Natural killer cell treated with Interleukin-12 subunit alpha and Interleukin-12 subunit beta and Interleukin-15 and Interleukin-18, amount 100 ng/mL, for 72 hours (primary cell): ENCODE measurements around the gene CLIC5. TPM values are rescaled to one million over a fixed set of nuclear protein-coding genes. Genes with fewer than 3 reads are reported as not detected.

Source experiments
- ATAC-seq, 2 donors: fragments of 150-1000 bp; cut with Tn5 transposase in 1 of 2; sonication (Bioruptor Pico), chemical (Tn5 transposase) in 1 of 2; 2 replicates each; pipeline ENCODE4 v1.10.0; 2021
- DNase-seq: peaks from one replicate; pipeline ENCODE4 v3.0.0; 2022; ENCODE audit warnings: low spot score
- H3K27ac Mint-ChIP-seq, 2 donors: 1 replicate in 1 of 2; 2 replicates in 1 of 2; pipeline ENCODE4 v1.8.0; 2022; ENCODE audit warnings: mixed read lengths in 2 of 2, mild to moderate bottlenecking in 1 of 2, moderate library complexity in 1 of 2
- H3K27me3 Mint-ChIP-seq, 2 donors: 1 replicate in 1 of 2; 2 replicates in 1 of 2; pipeline ENCODE4 v1.8.0; 2022; ENCODE audit warnings: mixed read lengths in 2 of 2
- H3K36me3 Mint-ChIP-seq: one replicate; pipeline ENCODE4 v1.8.0; 2022; ENCODE audit warnings: mixed read lengths
- H3K4me1 Mint-ChIP-seq, 2 donors: 1 replicate in 1 of 2; 2 replicates in 1 of 2; pipeline ENCODE4 v1.8.0; 2022; ENCODE audit warnings: low read depth in 2 of 2, mixed read lengths in 2 of 2, mild to moderate bottlenecking in 1 of 2
- H3K4me3 Mint-ChIP-seq: one replicate; pipeline ENCODE4 v1.8.0; 2022; ENCODE audit warnings: mixed read lengths
- H3K9me3 Mint-ChIP-seq: 2 replicates; pipeline ENCODE4 v1.8.0; 2022; ENCODE audit warnings: mixed read lengths
- total RNA-seq, 2 donors: library from RNA; stranded (reverse); gene quantifications; one replicate each; pipeline ENCODE4 v1.2.3, GENCODE V29; 2022

Gene CLIC5
- total RNA-seq, 2 donors from 2014 or later, result 0.38 to 3.8 TPM

DNA sequence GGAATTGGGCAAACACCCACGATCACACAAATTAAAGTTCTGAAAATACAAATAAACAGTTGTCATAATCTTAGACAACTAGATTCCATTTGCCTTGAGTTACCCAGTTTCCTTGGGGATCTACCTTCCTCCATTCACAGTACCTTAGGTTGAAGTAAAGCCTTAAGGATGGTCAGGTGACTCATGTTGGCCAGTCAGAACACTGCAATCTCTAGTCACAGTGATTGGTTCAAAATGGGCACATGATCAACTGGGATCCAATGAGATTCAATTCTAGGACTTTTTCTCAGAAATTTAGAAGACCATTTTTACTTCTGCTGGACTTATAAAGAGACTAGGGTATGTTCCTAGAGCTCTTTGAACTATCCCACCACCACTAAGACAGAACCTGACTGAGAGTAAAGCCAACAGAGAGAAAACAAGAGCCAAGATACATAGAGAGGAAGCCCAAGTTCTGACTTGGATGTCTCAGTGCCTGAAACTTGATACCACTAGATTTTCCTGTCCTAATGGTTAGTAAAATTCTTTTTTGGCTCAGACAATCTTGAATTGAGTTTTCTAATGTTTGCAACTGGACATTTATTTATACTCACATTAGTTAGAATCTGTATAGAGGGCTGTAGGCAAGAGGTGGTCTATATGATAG lies 8.6 kb upstream of the CLIC5 start:
- ATAC-seq, result no peak
- Mint-ChIP-seq H3K9me3 (no peaks in the 10 kb centered on the region), H3K36me3 (no peaks in the 10 kb centered on the region), H3K4me3 (no peak overlapping the region), H3K4me1 (no peaks in the 10 kb centered on the region), H3K27ac (no peak overlapping the region), H3K27me3 (peaks cover 23 to 41% of the 10 kb centered on the region in 2 donors)
- no peak for DNase-seq

DNA sequence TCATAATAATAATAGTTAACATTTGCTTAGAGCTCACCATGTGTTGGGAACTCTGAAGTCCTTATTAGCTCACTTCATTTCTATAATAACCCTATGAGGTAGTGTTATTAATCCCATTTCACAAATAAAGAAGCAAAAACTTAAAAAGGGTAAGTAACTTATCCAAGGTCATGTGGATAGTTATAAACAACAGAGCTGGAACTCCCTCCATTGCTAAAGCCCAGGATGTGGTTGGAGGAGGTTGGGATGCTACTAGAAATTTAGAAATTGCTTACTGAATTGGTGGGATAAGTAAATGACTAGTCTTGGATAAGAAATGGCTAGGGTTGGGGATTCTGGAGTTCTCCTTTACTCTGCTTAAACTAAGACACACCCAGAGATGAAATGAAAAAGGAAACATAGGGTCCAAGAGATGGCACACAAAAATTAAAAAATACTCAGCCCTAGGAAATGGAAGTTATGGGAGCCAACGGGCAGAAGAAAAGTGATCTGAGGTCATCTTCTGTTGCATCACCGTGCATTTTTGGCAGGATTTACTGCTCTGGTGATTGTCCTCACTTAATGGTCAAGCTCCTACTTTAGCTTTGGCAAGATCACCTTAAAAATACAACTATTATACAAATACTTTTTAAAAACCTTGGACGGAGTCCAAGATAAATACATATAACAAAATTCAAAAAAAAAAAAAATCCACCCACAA lies 7.7 kb upstream of the CLIC5 start:
- Mint-ChIP-seq H3K4me1 (no peaks in the 10 kb centered on the region), H3K9me3 (no peaks in the 10 kb centered on the region), H3K36me3 (no peaks in the 10 kb centered on the region), H3K4me3 (no peak overlapping the region), H3K27me3 (peaks cover 17 to 39% of the 10 kb centered on the region in 2 donors), H3K27ac (no peak overlapping the region)
- DNase-seq (no peak), ATAC-seq (no peak)

DNA sequence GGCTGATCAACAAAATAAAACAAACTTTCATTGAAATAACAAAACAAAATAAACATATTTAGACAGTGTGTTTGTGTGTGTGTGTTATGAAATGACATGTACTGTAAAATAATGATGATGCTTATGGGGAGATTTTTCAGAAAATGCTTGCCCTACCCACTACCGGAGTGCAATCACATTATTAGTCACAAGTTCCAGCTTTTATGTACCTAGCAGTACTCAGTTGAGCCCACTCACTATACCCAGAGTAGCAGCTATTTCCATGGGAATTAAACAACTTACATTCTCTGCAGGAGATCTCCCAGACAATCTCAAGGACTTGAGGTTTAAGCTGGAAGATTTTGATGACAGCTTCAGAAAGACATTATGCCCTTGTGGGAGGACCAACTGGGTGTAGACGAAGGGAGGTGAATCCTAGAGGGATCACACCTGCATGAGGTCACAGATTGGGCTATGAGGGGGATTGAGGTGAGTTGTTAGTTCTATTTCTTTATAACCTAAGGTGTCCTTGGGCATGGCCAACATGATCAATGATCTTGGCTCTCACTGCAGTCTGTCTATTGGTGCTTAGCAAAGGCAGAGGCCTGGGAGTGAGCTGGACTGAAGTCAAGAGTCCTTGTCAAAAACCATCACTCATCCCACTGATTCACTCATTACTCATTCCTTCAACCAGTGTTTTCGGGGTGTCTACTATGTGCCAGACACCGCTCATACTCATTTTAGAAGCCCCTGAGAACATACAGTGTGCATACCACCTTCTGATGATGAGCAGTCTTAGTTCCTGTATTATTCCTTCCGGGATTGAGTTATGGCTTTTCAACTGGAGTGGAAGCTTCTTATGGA lies 6.7 kb upstream of the CLIC5 start:
- Mint-ChIP-seq H3K27me3 (peaks cover 20 to 43% of the 10 kb centered on the region in 2 donors), H3K9me3 (no peaks in the 10 kb centered on the region), H3K36me3 (no peaks in the 10 kb centered on the region), H3K4me1 (no peaks in the 10 kb centered on the region), H3K4me3 (no peak overlapping the region), H3K27ac (no peak overlapping the region)
- DNase-seq, result no peak
- ATAC-seq, result peak in 1 of 2 donors; percentile 76

DNA sequence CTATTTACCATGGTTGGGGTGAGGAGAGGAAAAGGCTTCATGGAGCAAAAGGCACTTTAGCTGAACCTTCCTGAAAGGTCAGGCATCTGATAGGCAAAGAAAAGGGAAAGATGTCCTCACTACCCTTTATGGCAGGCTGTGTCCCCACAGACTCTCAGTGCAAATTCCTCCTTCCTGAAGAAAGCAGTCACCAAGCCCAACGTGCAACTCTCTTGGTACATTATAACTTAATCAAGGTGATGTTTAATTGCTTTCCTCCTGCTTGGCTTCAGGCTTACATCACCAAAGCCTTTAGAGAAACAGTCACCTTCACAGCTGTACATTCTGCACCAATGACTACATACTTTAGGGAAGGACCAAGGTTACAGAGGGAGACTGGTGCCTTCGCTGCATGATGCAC lies 2.1 kb upstream of the CLIC5 start:
- Mint-ChIP-seq H3K4me3 (no peak overlapping the region), H3K27ac (no peak overlapping the region), H3K36me3 (peaks cover 6% of the 10 kb centered on the region), H3K9me3 (peaks cover 5% of the 10 kb centered on the region), H3K4me1 (peaks cover 16 to 20% of the 10 kb centered on the region in 2 donors), H3K27me3 (peaks cover 24 to 39% of the 10 kb centered on the region in 2 donors)
- ATAC-seq (no peak), DNase-seq (no peak)

DNA sequence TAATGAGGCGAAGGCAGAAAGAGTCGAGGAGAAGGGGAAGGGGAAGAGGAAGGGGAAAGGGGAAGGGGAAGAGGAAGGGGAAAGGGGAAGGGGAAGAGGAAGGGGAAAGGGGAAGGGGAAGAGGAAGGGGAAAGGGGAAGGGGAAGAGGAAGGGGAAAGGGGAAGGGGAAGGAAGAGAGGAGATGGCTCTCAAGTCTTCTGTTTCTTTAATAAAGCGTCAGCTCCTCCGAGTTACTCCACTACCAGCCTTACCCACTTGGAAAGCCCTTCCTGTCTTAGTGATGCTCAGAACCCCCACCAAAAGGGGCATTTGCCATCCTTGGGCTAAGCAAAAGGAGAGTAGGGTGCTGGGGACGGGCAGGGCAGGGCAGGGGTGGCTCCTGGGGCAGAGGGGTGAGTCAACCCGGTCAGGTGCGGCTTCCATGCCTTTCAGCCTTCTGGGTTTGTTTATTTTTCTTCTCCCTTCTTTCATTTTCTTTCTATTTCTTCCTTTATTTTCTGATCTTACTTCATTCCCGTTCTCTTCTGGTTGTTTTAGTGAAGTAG lies 476 bp upstream of the CLIC5 start:
- ATAC-seq (no peak), DNase-seq (no peak)
- Mint-ChIP-seq H3K27me3 (peaks cover 17 to 25% of the 10 kb centered on the region in 2 donors), H3K4me1 (peaks cover 25 to 35% of the 10 kb centered on the region in 2 donors), H3K27ac (peak overlapping the region in 1 of 2 donors; percentile 50), H3K4me3 (peak overlapping the region; percentile 63), H3K9me3 (peaks cover 5% of the 10 kb centered on the region), H3K36me3 (peaks cover 6% of the 10 kb centered on the region)

DNA sequence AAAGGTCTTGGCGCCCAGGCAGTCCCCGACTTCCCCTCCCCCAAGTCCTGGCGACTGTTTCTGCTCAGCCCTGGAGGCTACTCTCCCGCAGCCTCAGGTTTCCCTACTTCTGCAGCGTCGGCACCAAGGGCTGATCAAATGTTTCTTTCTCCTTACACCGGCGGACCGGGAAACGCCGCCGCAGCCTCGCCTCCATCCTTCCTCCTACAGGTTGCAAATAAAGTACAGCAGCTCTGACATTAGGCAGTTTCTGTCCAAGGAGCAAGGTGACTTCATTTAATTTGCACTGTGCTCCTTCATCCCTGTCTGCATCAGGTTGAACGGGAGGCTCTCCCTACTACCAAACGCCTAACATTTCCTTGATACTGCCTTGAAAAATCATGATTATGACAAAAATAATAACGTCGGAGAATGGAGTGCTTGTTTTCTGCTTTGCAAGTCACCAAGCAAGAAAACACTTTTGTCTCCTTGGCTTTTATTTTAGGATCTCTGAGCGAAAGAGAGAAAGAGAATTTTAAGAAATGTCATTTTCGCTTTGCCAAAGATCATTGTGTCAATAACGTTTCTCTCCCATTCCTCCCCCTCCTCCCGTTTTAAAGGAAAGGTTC lies 1.0 kb downstream of the CLIC5 start:
- H3K27me3 Mint-ChIP-seq, result peaks cover 15 to 25% of the 10 kb centered on the region in 2 donors
- ATAC-seq, result no peak
- H3K36me3 Mint-ChIP-seq, result peaks cover 6% of the 10 kb centered on the region
- DNase-seq, result no peak
- peaks cover 38 to 50% of the 10 kb centered on the region in 2 donors for H3K4me1 Mint-ChIP-seq
- peak overlapping the region; percentile 63 for H3K4me3 Mint-ChIP-seq
- H3K9me3 Mint-ChIP-seq, result peaks cover 5% of the 10 kb centered on the region
- H3K27ac Mint-ChIP-seq, result peak overlapping the region in 1 of 2 donors; percentile 41

DNA sequence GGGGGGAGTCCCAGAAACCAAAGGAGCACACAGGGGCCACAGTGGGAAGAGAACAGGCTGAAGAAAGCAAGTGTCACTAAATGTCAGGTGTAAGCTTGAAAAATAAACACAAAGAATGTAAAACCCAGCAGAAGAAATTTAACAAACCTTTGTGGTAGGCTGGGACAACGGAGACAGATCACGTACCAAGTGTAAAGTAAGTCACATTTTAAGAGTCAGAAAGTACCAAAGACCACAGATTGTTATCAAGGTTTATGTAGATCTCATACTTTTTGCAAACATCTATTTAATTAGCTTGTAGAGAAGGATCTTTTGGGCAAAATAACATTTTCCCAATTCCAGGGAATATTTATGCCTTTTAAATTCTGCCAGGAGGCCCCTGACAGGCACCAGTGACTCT lies 1.6 kb downstream of the CLIC5 start:
- Mint-ChIP-seq H3K27me3 (peaks cover 15 to 24% of the 10 kb centered on the region in 2 donors), H3K4me3 (peak overlapping the region; percentile 63), H3K36me3 (peaks cover 6% of the 10 kb centered on the region), H3K27ac (no peak overlapping the region), H3K4me1 (peaks cover 42 to 54% of the 10 kb centered on the region in 2 donors), H3K9me3 (peaks cover 5% of the 10 kb centered on the region)
- ATAC-seq, result no peak
- DNase-seq, result no peak

DNA sequence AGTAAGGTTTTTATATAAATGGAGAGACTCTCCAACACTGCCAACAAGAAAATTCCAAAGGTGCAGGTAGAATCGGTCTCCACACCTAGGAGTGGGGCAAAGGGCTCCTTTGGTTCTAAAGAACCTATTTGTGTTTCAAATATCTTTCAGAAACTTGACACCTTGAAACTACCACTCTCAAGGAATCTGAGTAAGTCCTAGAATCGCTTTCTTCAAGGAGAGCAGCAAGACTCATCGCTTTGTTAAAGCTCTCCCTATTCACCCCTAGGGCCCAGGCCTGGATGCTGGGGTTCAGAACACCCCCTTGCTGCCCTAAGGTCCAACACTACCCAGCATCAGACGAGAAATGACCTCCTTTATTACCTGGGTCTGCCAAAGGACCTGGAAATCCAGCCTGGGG lies 2.0 kb downstream of the CLIC5 start:
- DNase-seq, result no peak
- Mint-ChIP-seq H3K4me1 (peaks cover 42 to 54% of the 10 kb centered on the region in 2 donors), H3K36me3 (peaks cover 6% of the 10 kb centered on the region), H3K27ac (no peak overlapping the region), H3K4me3 (peak overlapping the region; percentile 63), H3K27me3 (peaks cover 15 to 20% of the 10 kb centered on the region in 2 donors), H3K9me3 (peaks cover 5% of the 10 kb centered on the region)
- no peak for ATAC-seq

DNA sequence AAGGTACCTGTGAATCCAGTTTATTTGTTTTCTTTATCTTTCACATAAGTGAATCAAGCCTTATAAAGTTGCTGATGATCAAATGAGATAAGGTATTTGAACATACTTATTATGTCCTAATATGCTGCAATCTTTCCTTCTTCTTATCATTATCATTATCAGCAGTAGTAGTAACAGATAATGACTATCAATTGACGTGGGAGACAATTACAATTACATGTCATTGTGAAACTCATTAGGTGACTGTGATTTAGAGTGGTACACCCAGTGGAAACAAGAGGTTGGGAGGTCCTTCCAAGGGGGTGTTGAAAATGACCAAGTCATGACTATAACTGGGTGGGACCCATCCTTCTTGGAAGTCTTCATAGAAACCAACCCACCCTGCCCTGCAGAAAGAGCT lies 2.8 kb downstream of the CLIC5 start:
- DNase-seq (no peak), ATAC-seq (no peak)
- peaks cover 18 to 21% of the 10 kb centered on the region in 2 donors for H3K27me3 Mint-ChIP-seq
- H3K4me3 Mint-ChIP-seq, result no peak overlapping the region
- peak overlapping the region; percentile 61 to 76 for H3K27ac Mint-ChIP-seq
- peaks cover 42 to 54% of the 10 kb centered on the region in 2 donors for H3K4me1 Mint-ChIP-seq
- H3K36me3 Mint-ChIP-seq, result peaks cover 6% of the 10 kb centered on the region
- H3K9me3 Mint-ChIP-seq, result peaks cover 5% of the 10 kb centered on the region

DNA sequence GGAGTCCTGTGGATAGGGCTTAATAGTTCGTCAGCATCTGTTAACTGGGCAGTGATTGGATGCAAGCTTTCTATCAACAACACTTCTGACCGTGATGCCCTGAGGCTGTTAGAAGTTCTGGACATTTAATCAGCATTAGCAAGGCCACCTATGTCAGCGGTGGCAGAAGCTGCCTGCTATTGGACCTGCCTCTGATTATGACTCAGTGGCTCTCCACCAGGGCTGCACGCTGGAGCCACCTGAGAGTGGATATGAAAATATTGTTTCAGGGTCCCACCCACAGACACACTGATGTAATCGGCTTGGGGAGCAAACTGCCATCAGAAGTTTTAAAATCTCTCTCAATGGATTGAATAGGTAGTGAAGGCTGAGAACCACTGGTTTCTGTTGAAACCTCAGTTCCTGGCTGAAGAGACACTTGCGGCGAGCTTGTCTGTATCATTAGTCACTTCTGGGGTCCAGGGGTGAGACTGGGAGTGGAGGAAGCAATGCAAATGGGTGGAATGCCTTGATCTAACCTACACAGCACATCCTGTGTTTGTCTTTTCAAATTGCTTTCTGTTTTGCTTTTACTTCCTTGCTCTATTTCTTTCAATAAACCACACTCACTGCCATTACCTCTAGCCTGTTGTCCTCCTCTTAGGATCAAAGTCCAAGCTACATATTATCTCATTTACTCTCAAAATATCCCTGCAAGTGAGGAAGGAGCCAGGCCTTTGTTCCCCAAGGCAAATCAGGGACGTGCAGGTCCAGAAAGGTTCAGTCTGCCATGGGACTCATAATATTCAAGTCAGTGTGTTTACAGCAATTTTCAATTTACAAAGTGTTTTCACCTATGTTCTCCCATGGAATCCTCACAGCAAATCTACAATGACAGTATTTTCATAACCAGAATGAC lies 4.2 kb downstream of the CLIC5 start:
- Mint-ChIP-seq H3K27ac (peak overlapping the region; percentile 61 to 76), H3K4me3 (peak overlapping the region; percentile 47), H3K9me3 (peaks cover under 1% of the 10 kb centered on the region), H3K27me3 (peaks cover 4 to 17% of the 10 kb centered on the region in 2 donors), H3K4me1 (peaks cover 38 to 49% of the 10 kb centered on the region in 2 donors), H3K36me3 (peaks cover under 1% of the 10 kb centered on the region)
- ATAC-seq, result peak; percentile 94 to 96
- peak; percentile 78 for DNase-seq

DNA sequence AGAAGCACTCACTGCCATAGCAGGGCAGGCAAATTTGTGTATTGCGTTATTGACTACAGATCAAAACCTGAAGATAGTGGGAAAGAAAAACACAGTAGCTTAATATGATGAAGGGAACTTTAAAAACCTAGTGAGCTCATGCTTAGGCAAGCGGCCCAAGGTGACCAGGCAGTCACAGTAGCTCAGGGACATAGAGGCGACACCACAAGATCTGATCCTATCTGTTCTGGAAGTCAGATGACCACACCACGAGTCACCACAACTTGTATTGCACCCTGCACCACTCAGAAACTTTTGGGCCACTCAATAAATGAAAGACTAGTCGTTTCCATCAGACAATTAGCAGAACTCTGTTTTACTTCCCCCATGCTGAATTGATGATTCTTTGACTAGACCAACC lies 4.9 kb downstream of the CLIC5 start:
- Mint-ChIP-seq H3K4me3 (peak overlapping the region; percentile 47), H3K27ac (peak overlapping the region; percentile 61 to 76), H3K4me1 (peaks cover 36 to 45% of the 10 kb centered on the region in 2 donors), H3K9me3 (no peaks in the 10 kb centered on the region), H3K27me3 (peaks cover 0 to 16% of the 10 kb centered on the region in 2 donors), H3K36me3 (no peaks in the 10 kb centered on the region)
- DNase-seq (no peak), ATAC-seq (peak in 1 of 2 donors; percentile 41)

DNA sequence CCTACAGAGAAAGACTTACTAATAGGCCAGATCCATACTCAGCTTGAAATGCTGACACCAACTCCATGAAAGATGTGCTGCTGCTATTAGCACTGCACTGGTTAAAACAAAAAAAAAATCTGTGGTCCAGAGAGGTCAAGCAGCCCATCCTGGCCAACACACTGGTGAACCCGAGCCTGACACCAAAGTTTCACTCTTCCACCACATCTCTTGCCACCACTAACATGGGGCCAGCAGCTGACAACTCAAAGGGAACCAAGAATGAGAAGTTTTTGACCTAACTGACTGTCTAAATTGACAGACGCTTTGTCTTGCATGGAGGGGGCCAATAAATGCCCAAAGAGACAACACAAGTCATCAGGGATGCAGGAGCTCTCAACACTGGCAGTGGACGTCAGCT lies 5.4 kb downstream of the CLIC5 start:
- H3K27ac Mint-ChIP-seq, result peak overlapping the region in 1 of 2 donors; percentile 76
- H3K36me3 Mint-ChIP-seq, result no peaks in the 10 kb centered on the region
- peaks cover 39 to 45% of the 10 kb centered on the region in 2 donors for H3K4me1 Mint-ChIP-seq
- peak overlapping the region; percentile 47 for H3K4me3 Mint-ChIP-seq
- peaks cover 0 to 16% of the 10 kb centered on the region in 2 donors for H3K27me3 Mint-ChIP-seq
- DNase-seq, result no peak
- H3K9me3 Mint-ChIP-seq, result no peaks in the 10 kb centered on the region
- ATAC-seq, result no peak
